ENCODE results near the gene HEG1. TPM values are rescaled to one million over a fixed set of nuclear protein-coding genes. Genes with fewer than 3 reads are reported as not detected.

Gene HEG1
- total and polyA plus RNA-seq, 2 of the 8 experiments (the other 6 are each of a cell fraction or from before 2014, with no cell fraction given) = 5.3 to 9.7 TPM

DNA sequence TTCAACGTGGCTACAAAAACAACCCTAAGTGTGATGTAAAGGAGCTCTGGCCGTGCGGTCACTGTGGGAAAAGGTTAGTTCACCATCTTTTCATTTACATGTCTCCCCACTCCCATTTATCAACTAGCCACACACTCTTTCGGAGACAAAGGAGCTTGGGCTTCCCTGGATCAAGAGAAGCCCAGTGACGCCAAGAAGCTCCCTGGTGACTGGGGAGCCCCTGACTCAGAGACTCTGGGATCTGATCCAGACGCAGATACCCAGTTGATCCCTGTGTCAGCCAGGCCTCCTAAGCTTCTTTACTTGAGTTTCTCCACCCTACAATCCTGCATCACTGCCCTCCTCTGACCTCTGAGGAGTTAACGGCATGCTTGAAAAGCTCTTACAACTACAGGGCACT, 43.9 kb downstream of the HEG1 start:
- 73% methylated on average over 7 of the region's 7 CpGs; no CpG with 5 or more reads in 1 of the 2 experiments for WGBS, 2 experiments (ENCODE audit: extremely low coverage in 1 of 2, insufficient coverage in 1 of 2, insufficient read length in 1 of 2, insufficient replicate concordance in 2 of 2, low coverage in 1 of 2, low lambda C conversion rate in 2 of 2, missing lambda C conversion rate in 1 of 2)
- Histone ChIP-seq H3K4me2 (ENCODE audit: insufficient read depth in 1 of 2, low read depth in 2 of 2, low read length in 2 of 2) (no peak overlapping the region), H3K27me3 (replicated peaks in 1 of 4; ENCODE audit: control insufficient read depth in 3 of 4, extremely low read depth in 1 of 4, insufficient read depth in 3 of 4, low read length in 3 of 4) (no peaks in the 10 kb centered on the region), H3K23ac (ENCODE audit: insufficient read length) (no peak overlapping the region), H3K9ac (replicated peaks in 1 of 4; ENCODE audit: extremely low read depth in 1 of 4, low read depth in 3 of 4, low read length in 3 of 4) (no peak overlapping the region), H3K18ac (ENCODE audit: extremely low read depth, low read length) (no peak overlapping the region), H2BK5ac (ENCODE audit: low read depth, low read length) (no peak overlapping the region), H4K5ac (ENCODE audit: insufficient read length, low read depth, low read length) (no peak overlapping the region), H3K79me1 (ENCODE audit: low read depth, low read length) (no peaks in the 10 kb centered on the region), H3K4ac (replicated peaks; ENCODE audit: insufficient read length, low read depth, low read length) (no peak overlapping the region), H2BK15ac (ENCODE audit: low read length) (no peak overlapping the region), H4K91ac (replicated peaks; ENCODE audit: insufficient read length, low read length) (no peak overlapping the region), H3K4me3 (ENCODE audit: extremely low read depth in 1 of 4, insufficient read depth in 2 of 4, low read depth in 3 of 4, low read length in 4 of 4) (no peak overlapping the region), H2BK20ac (ENCODE audit: low read length) (no peak overlapping the region), H3K9me3 (ENCODE audit: insufficient read depth in 2 of 2, low read depth in 1 of 2, low read length in 1 of 2) (no peaks in the 10 kb centered on the region), H4K8ac (ENCODE audit: extremely low read depth, insufficient read depth, low read length) (no peak overlapping the region), H3K4me1 (replicated peaks in 1 of 4; ENCODE audit: control insufficient read depth in 3 of 4, insufficient read depth in 4 of 4, low read length in 3 of 4) (no peaks in the 10 kb centered on the region), H2AK5ac (ENCODE audit: low read depth, low read length) (no peak overlapping the region), H3K23me2 (ENCODE audit: low read depth, low read length) (no peaks in the 10 kb centered on the region), H3K56ac (replicated peaks; ENCODE audit: insufficient read length, low read depth, low read length) (no peak overlapping the region), H4K20me1 (replicated peaks in 1 of 2; ENCODE audit: control insufficient read depth in 1 of 2, insufficient read depth in 2 of 2, low read length in 2 of 2) (peaks cover 0 to 2% of the 10 kb centered on the region in 2 experiments), H3K14ac (ENCODE audit: insufficient read length) (no peak overlapping the region), H3K36me3 (ENCODE audit: control insufficient read depth in 2 of 4, insufficient read depth in 4 of 4, low read length in 3 of 4) (peaks cover 0 to 30% (median 8%) of the 10 kb centered on the region in 4 experiments; a peak in 5 of 8 replicates), H2AFZ (ENCODE audit: low read length) (no peak overlapping the region), H2BK120ac (replicated peaks; ENCODE audit: low read depth, low read length) (no peak overlapping the region), H3K27ac (ENCODE audit: low read depth, low read length) (no peak overlapping the region), H3K79me2 (ENCODE audit: control insufficient read depth in 1 of 2, insufficient read depth in 2 of 2, low read length in 2 of 2) (no peaks in the 10 kb centered on the region), H2BK12ac (ENCODE audit: low read depth, low read length) (no peak overlapping the region)
- FAIRE-seq = no peak
- DNase-seq (ENCODE audit: low read depth in 1 of 2, low spot score in 2 of 2) = no peak
- ChIA-PET CTCF (ENCODE audit: partially characterized antibody) (interaction anchor here (0.8 to 1.8 kb wide), 9 partner anchors 10 to 183 kb away, joined by 3 to 6 read pairs (median 4); no protein-coding TSS in a partner anchor), POLR2A (ENCODE audit: partially characterized antibody) (interaction anchor here (1.0 kb wide), 1 partner anchor 11 kb away, joined by 3 read pairs; no protein-coding TSS in a partner anchor)
- TF ChIP-seq CHD2 (IDR thresholded peaks at IDR 0.05; ENCODE audit: low read length) (no peak), CBX5 (IDR thresholded peaks at IDR 0.05; ENCODE audit: low read depth, low read length) (no peak)

Data from H1 (cell line).